Activated CD8-positive, alpha-beta memory T cell treated with anti-CD3 and anti-CD28 coated beads for 1 hour (primary cell): ENCODE results near the gene SEPTIN3.

Experiments
- DNase-seq, 2 donors: peaks; one replicate each; pipeline ENCODE4 v3.0.0-alpha.2; 2020; ENCODE audit warnings: low read depth in 1 of 2; ENCODE audit errors: extremely low read depth in 1 of 2

The SEPTIN3 gene

GRCh38 chr22:42007922-42008321 is 38.7 kb downstream of the SEPTIN3 start:
- DNase-seq = no peak

GRCh38 chr22:42010778-42011177 is 41.5 kb downstream of the SEPTIN3 start:
- no peak for DNase-seq

- no peak for DNase-seq
Observed at GRCh38 chr22:42013385-42013784, 44.1 kb downstream of the SEPTIN3 start.

GRCh38 chr22:42016111-42016510 is 46.9 kb downstream of the SEPTIN3 start:
- DNase-seq = no peak

GRCh38 chr22:42018224-42018623 is 49.0 kb downstream of the SEPTIN3 start:
- no peak for DNase-seq
